GM12801 (cell line): ENCODE results near the gene REG3G.

Experiments used
- CTCF ChIP-seq: IDR thresholded peaks from one replicate; pipeline ENCODE4 v1.5.1; 2011; ENCODE audit warnings: control low read depth; ENCODE audit not compliant: insufficient read length; ENCODE audit errors: extremely low read depth

REG3G gene

GRCh38 chr2:78984386-78984785 lies 41.1 kb upstream of the REG3G start:
- no peak for TF ChIP-seq CTCF

- no peak for TF ChIP-seq CTCF
These were observed 39.9 kb upstream of the REG3G start for GRCh38 chr2:78985558-78985957.

GRCh38 chr2:78989051-78989450 lies 36.5 kb upstream of the REG3G start:
- no peak for TF ChIP-seq CTCF

GRCh38 chr2:78992451-78992806 lies 33.1 kb upstream of the REG3G start:
- TF ChIP-seq CTCF = no peak

- TF ChIP-seq CTCF = no peak
These were observed 32.5 kb upstream of the REG3G start for GRCh38 chr2:78992807-78993517.

- no peak for TF ChIP-seq CTCF
These were observed 31.9 kb upstream of the REG3G start for GRCh38 chr2:78993518-78994148.

GRCh38 chr2:78994789-78995188 lies 30.7 kb upstream of the REG3G start:
- no peak for TF ChIP-seq CTCF
